Stimulated activated CD8-positive, alpha-beta memory T cell treated with anti-CD3 and anti-CD28 coated beads, Interleukin-12 subunit alpha, Interleukin-12 subunit beta, amount 100 ng/mL, for 1 hour (primary cell): ENCODE results near the gene OTUB1.
"Not testable (repeated sequence)": the region's sequence is repeated elsewhere in the genome, so short reads cannot be mapped to it uniquely, and the experiment has no call there.

Source experiments
- DNase-seq: peaks from one replicate; pipeline ENCODE4 v3.0.0-alpha.2; 2020; ENCODE audit warnings: low read depth

OTUB1 gene

DNA sequence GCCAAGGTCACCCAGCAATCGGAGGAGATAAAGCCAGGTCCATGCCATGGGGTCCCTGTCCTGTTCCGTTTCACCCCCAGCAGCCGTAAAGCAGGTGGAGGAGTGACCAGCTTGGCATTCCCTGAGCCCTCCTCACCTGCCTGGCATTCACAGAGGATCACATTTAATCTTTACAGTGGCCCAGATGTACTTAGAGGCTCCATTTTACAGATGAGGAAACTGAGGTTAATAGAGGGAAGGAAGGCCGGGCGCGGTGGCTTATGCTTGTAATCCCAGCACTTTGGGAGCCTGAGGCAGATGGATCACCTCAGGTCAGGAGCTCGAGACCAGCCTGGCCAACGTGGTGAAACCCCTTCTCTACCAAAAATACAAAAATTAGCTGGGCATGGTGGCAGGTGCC is 61.1 kb downstream of the OTUB1 start:
- DNase-seq = not testable (repeated sequence)
